Endothelial cell of umbilical vein (primary cell): Measurements from ENCODE around the gene PDCD1. TPM values are rescaled to one million over a fixed set of nuclear protein-coding genes. Genes with fewer than 3 reads are reported as not detected.

Source experiments
- BruUV-seq: library from RNA; stranded (reverse); fragments of 400-500 nt; replicated peaks from 2 replicates; lab custom pipeline; 2021; lab: Mats Ljungman, UMichigan
- CTCF ChIA-PET: fragments of 300-600, 350-600 bp; sonication (Branson Sonifier 250); formaldehyde crosslinking; loops from one replicate; lab custom pipeline; 2021; ENCODE audit warnings: antibody characterized with exemption, inconsistent platforms; lab: Charles Lee
- POLR2A ChIA-PET: fragments of 300-600, 350-600 bp; sonication (Branson Sonifier 250); formaldehyde crosslinking; loops from one replicate; lab custom pipeline; 2021; ENCODE audit warnings: antibody characterized with exemption, inconsistent platforms; lab: Charles Lee
- DNase-seq: peaks from one replicate; pipeline ENCODE4 v3.0.0-alpha.2; 2011; ENCODE audit warnings: low read depth, low spot score
- FAIRE-seq: peaks from 2 replicates; lab custom pipeline; 2011; peaks lifted over from hg19 to GRCh38; lab: Jason Lieb, UNC
- H2AFZ ChIP-seq: 2 replicates; pipeline ENCODE4 v1.6.0; 2012; ENCODE audit warnings: low read depth, low read length, control low read depth, inconsistent platforms
- H3K27ac ChIP-seq: 2 replicates; pipeline ENCODE4 v1.5.1; 2011; ENCODE audit warnings: low read depth, mild to moderate bottlenecking, control low read depth, low read length, moderate library complexity; ENCODE audit not compliant: insufficient read depth
- H3K27me3 ChIP-seq, 2 experiments: 2 replicates each; pipeline versions ENCODE4 v1.6.0 to v1.6.1; 2011; ENCODE audit warnings: low read length in 2 of 2, mixed read lengths in 1 of 2; ENCODE audit not compliant: control insufficient read depth in 2 of 2, insufficient read depth in 2 of 2
- H3K36me3 ChIP-seq, 2 experiments: 2 replicates in 1 of 2; 3 replicates in 1 of 2; pipeline ENCODE4 v1.5.1; 2011; ENCODE audit warnings: low read length in 2 of 2, mild to moderate bottlenecking in 1 of 2, moderate library complexity in 1 of 2; ENCODE audit not compliant: control insufficient read depth in 2 of 2, insufficient read depth in 2 of 2; ENCODE audit errors: extremely low read depth in 1 of 2
- H3K4me1 ChIP-seq: 3 replicates; pipeline ENCODE4 v1.5.1; 2011; ENCODE audit warnings: mild to moderate bottlenecking, low read length; ENCODE audit not compliant: control insufficient read depth, insufficient read depth; ENCODE audit errors: extremely low read depth
- H3K4me2 ChIP-seq: 2 replicates; pipeline ENCODE4 v1.6.1; 2011; ENCODE audit warnings: low read length, control low read depth, mixed read lengths; ENCODE audit not compliant: insufficient read depth
- H3K4me3 ChIP-seq, 3 experiments: fragments of 200-600 bp in 1 of 3; sonication (generic), shearing (Covaris generic) in 1 of 3; replicated peaks in 1 of 3; 2 replicates each; pipeline ENCODE4 v1.5.1; 2011 to 2016; ENCODE audit warnings: control low read depth in 3 of 3, low read length in 3 of 3, mild to moderate bottlenecking in 2 of 3, inconsistent platforms in 1 of 3, low read depth in 1 of 3, moderate library complexity in 1 of 3; ENCODE audit not compliant: insufficient read depth in 1 of 3
- H3K79me2 ChIP-seq: 2 replicates; pipeline ENCODE4 v1.6.0; 2012; ENCODE audit warnings: low read length, inconsistent platforms; ENCODE audit not compliant: control insufficient read depth, insufficient read depth
- H3K9ac ChIP-seq: replicated peaks from 2 replicates; pipeline ENCODE3; 2011; ENCODE audit warnings: low read length, control low read depth; ENCODE audit not compliant: insufficient read depth; ENCODE audit errors: extremely low read depth
- H3K9me1 ChIP-seq: replicated peaks from 3 replicates; pipeline ENCODE4 v1.6.0; 2011; ENCODE audit warnings: mild to moderate bottlenecking, low read length; ENCODE audit not compliant: control insufficient read depth, insufficient read depth; ENCODE audit errors: extremely low read depth
- H3K9me3 ChIP-seq: replicated peaks from 2 replicates; pipeline ENCODE4 v1.5.1; 2012; ENCODE audit warnings: low read length, inconsistent platforms; ENCODE audit not compliant: control insufficient read depth, insufficient read depth
- H4K20me1 ChIP-seq: replicated peaks from 2 replicates; pipeline ENCODE3; 2011; ENCODE audit warnings: mild to moderate bottlenecking, low read length; ENCODE audit not compliant: control insufficient read depth, insufficient read depth; ENCODE audit errors: extremely low read depth
- EZH2 ChIP-seq: IDR thresholded peaks from 2 replicates; pipeline ENCODE4 v1.6.1; 2012; ENCODE audit warnings: borderline replicate concordance, low read depth, mild to moderate bottlenecking, moderate library complexity, low read length, inconsistent platforms; ENCODE audit not compliant: severe bottlenecking
- FOS ChIP-seq: IDR thresholded peaks from 2 replicates; pipeline ENCODE4 v1.6.1; 2011; ENCODE audit warnings: mild to moderate bottlenecking, low read length, moderate library complexity, borderline replicate concordance; ENCODE audit not compliant: insufficient read depth
- GATA2 ChIP-seq: IDR thresholded peaks from 2 replicates; pipeline ENCODE4 v1.7.0; 2011; ENCODE audit warnings: low read depth, mild to moderate bottlenecking, moderate library complexity, mixed read lengths, low read length; ENCODE audit not compliant: insufficient read length, insufficient read depth
- JUN ChIP-seq: IDR thresholded peaks from 2 replicates; pipeline ENCODE4 v1.6.1; 2011; ENCODE audit warnings: borderline replicate concordance, low read depth; ENCODE audit not compliant: insufficient read length, insufficient read depth
- MYC ChIP-seq: IDR thresholded peaks from one replicate; pipeline ENCODE4 v1.6.1; 2011; ENCODE audit warnings: mild to moderate bottlenecking, low read depth, low read length
- POLR2A ChIP-seq: IDR thresholded peaks from 2 replicates; pipeline ENCODE4 v1.6.1; 2012; ENCODE audit warnings: low read depth, mild to moderate bottlenecking, control low read depth, low read length
- POLR2AphosphoS5 ChIP-seq: IDR thresholded peaks from 2 replicates; pipeline ENCODE4 v1.6.1; 2012; ENCODE audit warnings: low read depth, mild to moderate bottlenecking, control low read depth, low read length, moderate library complexity; ENCODE audit not compliant: insufficient read depth
- dilution Hi-C: fragments of 300-500 bp; cut with MboI; formaldehyde crosslinking; loops from one replicate; pipeline ENCODE4 v1.15.0; 2019; ENCODE audit warnings: low sequenced_read_pairs; ENCODE audit not compliant: extremely low pct_ligation_motif_present
- intact Hi-C: fragments of 100-400 bp; cut with micrococcal nuclease; formaldehyde crosslinking; loops from one replicate; pipeline ENCODE4 v1.10.0; 2022
- polyA plus RNA-seq, 4 experiments: library from polyadenylated mRNA; depleted of rRNA in 3 of 4; stranded (reverse) in 3 of 4; unstranded in 1 of 4; fragments of >200 nt; gene quantifications; 2 replicates each; pipeline versions ENCODE4 v1.2.1 to v1.2.3, GENCODE V29; 2011 to 2012; ENCODE audit warnings: missing spikeins in 1 of 4
- total RNA-seq: library from RNA; stranded (reverse); gene quantifications from 2 replicates; pipeline ENCODE4 v1.2.3, GENCODE V29; 2021
- TF ChIP-seq, protein P1 (sequence below): IDR thresholded peaks from 2 replicates; pipeline ENCODE4 v1.6.1; 2011; ENCODE audit not compliant: insufficient read depth, insufficient read length
- TF ChIP-seq, protein P2 (sequence below), 2 donors: IDR thresholded peaks; 1 replicate in 1 of 2; 2 replicates in 1 of 2; pipeline ENCODE4 v1.5.1; 2011; ENCODE audit warnings: low read length in 2 of 2, mild to moderate bottlenecking in 2 of 2, moderate library complexity in 2 of 2, control low read depth in 1 of 2, inconsistent platforms in 1 of 2, low read depth in 1 of 2; ENCODE audit not compliant: insufficient read depth in 1 of 2; ENCODE audit errors: extremely low read depth in 1 of 2

PDCD1 gene
- total and polyA plus RNA-seq, 2 donors (not counting 3 experiments of a cell fraction or from before 2014, with no cell fraction given), result not detected

- POLR2A ChIA-PET, result no interaction called here
- Histone ChIP-seq H3K9me3 (no peaks in the 10 kb centered on the region), H4K20me1 (no peaks in the 10 kb centered on the region), H3K9me1 (no peaks in the 10 kb centered on the region), H3K4me1 (peaks cover 2% of the 10 kb centered on the region), H3K4me2 (no peak overlapping the region), H3K9ac (no peak overlapping the region), H3K4me3 (no peak overlapping the region), H3K79me2 (no peaks in the 10 kb centered on the region), H3K36me3 (no peaks in the 10 kb centered on the region), H3K27ac (no peak overlapping the region), H2AFZ (no peak overlapping the region), H3K27me3 (no peaks in the 10 kb centered on the region)
- no peak for TF ChIP-seq GATA2
- no peak for TF ChIP-seq FOS
- no peak for TF ChIP-seq MYC
- TF ChIP-seq, protein P1, sequence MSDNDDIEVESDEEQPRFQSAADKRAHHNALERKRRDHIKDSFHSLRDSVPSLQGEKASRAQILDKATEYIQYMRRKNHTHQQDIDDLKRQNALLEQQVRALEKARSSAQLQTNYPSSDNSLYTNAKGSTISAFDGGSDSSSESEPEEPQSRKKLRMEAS, result no peak
- TF ChIP-seq EZH2, result no peak
- TF ChIP-seq, protein P2, sequence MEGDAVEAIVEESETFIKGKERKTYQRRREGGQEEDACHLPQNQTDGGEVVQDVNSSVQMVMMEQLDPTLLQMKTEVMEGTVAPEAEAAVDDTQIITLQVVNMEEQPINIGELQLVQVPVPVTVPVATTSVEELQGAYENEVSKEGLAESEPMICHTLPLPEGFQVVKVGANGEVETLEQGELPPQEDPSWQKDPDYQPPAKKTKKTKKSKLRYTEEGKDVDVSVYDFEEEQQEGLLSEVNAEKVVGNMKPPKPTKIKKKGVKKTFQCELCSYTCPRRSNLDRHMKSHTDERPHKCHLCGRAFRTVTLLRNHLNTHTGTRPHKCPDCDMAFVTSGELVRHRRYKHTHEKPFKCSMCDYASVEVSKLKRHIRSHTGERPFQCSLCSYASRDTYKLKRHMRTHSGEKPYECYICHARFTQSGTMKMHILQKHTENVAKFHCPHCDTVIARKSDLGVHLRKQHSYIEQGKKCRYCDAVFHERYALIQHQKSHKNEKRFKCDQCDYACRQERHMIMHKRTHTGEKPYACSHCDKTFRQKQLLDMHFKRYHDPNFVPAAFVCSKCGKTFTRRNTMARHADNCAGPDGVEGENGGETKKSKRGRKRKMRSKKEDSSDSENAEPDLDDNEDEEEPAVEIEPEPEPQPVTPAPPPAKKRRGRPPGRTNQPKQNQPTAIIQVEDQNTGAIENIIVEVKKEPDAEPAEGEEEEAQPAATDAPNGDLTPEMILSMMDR (IDR thresholded peaks at IDR 0.05; ENCODE audit: extremely low read depth in 1 of 2, insufficient read depth in 1 of 2, low read depth in 1 of 2, low read length in 2 of 2), result no peak
- no peak for TF ChIP-seq POLR2A
- no peak for TF ChIP-seq POLR2AphosphoS5
- no peak for TF ChIP-seq JUN
- no peak for FAIRE-seq
- no TSS peak for BruUV-seq
- CTCF ChIA-PET, result interaction anchor here (0.9 to 1.0 kb wide), 2 partner anchors 57 to 207 kb away, joined by 3 read pairs; partner anchors contain the start of gene DTYMK
- intact Hi-C loops, result no loop called here
- dilution Hi-C loops, result no loop called here
- no peak for DNase-seq
Observed at GRCh38 chr2:241893265-241893664, 34.6 kb upstream of the PDCD1 start.
